HG03342 (cell line): ENCODE data around the gene LYRM1.
"Not testable (repeated sequence)": the region's sequence is repeated elsewhere in the genome, so short reads cannot be mapped to it uniquely, and the experiment has no call there.

Source experiments
- ATAC-seq: cut with Tn5 transposase; IDR thresholded peaks from one replicate; pipeline ENCODE4 v1.9.1; 2021; ENCODE audit warnings: mild to moderate bottlenecking, moderate library complexity; ENCODE audit not compliant: unreplicated experiment

Gene LYRM1, protein sequence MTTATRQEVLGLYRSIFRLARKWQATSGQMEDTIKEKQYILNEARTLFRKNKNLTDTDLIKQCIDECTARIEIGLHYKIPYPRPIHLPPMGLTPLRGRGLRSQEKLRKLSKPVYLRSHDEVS

DNA sequence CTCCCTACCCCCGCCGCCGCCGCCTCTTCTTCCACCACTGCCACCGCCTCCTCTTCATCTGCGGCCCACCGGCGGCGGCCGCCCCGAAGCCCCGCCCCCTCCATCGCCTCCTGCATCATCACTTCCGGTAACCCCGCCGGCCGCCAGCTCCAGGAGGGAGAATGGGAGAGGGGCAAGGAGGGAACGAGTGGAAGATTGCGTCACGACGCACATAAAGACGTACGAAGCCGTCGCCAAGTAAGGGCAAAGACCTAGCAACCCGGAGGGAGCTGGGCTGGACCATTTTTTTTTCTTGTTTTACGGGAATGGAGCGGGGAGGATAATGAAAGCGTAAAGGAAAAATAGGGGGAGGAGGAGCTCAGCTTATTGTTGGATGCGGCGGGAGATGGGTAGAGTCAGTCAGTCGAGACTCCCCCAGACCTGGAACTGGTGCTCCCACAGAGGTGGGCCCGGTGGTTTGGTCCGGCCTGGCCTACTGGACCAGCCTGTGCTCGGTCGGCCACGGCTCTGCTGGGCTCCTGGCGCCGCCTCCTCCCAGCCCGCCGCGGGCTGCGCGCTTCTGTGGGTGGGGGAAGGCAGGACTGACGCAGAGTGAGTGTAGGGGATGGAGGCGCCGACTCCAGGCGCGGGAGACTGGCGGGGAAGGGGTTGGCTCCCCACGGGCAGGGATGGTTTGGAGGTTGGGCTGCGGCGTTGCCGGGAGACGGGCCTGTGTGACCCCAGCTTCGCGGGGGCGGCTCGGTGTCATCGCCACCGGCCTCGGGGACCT lies at the start of gene LYRM1, which contains the start of gene DCUN1D3:
Gene LYRM1, plus strand, starts transcription at position 473 of the 769 bp plus-strand sequence. CDS start 14,785 bp downstream, outside the sequence.
Gene DCUN1D3, minus strand, starts transcription at position 60 of the 769 bp plus-strand sequence. CDS start 37,820 bp downstream, outside the sequence.
- peak; percentile 62 for ATAC-seq

GRCh38 chr16:20850981-20851380 lies 49.6 kb upstream of the LYRM1 start:
- ATAC-seq, result no peak

- ATAC-seq, result no peak
These were observed 49.0 kb upstream of the LYRM1 start for GRCh38 chr16:20851601-20852000.

DNA sequence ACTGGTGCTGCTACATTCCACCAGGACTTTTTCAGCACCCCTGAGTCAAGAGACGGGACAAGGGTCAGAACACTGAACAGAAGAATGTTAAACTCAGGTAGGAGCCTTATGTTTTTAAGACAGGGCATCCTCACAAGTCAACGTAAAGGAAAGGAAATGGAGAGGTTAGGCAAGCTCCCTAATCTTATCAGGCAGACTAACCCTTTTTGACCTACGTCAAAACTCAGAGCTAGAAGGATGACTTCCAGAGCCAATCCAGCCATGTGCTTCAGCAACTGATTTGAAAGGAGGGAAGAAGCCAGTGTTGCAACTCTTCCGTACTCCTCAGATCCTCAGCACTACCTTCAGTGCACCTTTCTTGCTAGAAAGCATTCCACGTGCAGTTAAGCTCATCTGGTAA lies 47.4 kb upstream of the LYRM1 start:
- no peak for ATAC-seq

- no peak for ATAC-seq
These were observed 46.5 kb upstream of the LYRM1 start for GRCh38 chr16:20853981-20854620.

DNA sequence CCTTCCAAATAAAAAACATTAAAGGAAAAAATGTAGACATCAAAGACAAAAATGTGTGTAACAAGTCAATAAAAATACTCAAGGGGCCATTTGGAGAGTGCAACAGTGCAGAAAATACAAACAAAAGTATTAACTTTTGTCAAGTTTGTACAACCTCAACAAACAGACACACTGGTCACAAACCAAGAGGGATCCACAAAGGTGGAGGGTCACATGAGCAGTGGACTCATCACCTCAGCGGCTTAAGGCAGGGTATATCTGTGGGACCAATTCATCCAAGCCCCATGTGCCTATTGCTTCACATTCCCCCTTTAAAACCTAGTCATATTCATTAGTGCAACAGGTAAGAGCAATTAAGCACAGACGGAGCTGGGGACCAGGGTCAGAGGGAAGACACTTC lies 45.6 kb upstream of the LYRM1 start:
- no peak for ATAC-seq

DNA sequence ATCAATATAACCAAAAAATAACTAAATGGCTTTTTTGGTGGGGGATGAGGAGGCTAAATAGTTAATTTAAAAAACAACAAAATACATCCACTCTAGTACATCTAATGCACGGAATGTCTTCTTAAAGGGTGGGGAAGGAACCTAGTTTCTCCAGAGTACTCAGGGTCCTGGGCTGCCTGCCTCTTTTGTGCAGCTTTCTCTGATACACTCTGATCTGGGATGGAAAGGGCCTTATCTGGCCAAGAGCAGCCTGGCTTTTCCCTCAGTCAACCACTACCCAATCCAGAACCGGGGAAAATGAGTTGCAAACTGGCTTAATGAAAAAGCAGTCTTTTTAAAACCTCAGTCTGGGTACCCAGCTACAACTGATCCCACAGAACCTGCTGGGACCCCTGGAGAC lies 43.3 kb upstream of the LYRM1 start:
- no peak for ATAC-seq

GRCh38 chr16:20859229-20859628 lies 41.3 kb upstream of the LYRM1 start:
- ATAC-seq, result no peak

DNA sequence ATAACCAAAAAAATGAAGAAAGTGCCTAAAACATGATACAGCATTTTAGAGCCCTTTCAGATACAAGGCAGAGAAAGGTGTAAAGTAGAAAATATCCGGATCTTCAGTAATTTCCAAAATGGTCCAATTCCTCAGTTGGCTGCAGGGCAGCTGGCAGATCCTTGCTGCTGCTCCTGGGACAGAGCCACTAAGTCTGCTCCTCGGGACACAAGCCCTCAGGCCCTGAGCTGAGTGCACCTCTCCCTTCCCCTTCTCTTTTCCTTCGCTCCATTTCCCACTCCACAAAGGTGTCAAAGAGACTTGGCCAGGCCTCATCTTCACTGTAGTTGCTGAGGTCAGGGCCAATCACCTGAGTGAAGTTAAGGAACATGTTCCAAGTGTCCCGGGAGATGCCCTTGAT lies 40.9 kb upstream of the LYRM1 start:
- ATAC-seq, result no peak

GRCh38 chr16:20860361-20860760 lies 40.2 kb upstream of the LYRM1 start:
- no peak for ATAC-seq

- ATAC-seq, result not testable (repeated sequence)
These were observed 39.6 kb upstream of the LYRM1 start for GRCh38 chr16:20860995-20861394.

GRCh38 chr16:20862162-20862960 lies 38.2 kb upstream of the LYRM1 start:
- ATAC-seq, result no peak

GRCh38 chr16:20864376-20864775 lies 36.2 kb upstream of the LYRM1 start:
- not testable (repeated sequence) for ATAC-seq

DNA sequence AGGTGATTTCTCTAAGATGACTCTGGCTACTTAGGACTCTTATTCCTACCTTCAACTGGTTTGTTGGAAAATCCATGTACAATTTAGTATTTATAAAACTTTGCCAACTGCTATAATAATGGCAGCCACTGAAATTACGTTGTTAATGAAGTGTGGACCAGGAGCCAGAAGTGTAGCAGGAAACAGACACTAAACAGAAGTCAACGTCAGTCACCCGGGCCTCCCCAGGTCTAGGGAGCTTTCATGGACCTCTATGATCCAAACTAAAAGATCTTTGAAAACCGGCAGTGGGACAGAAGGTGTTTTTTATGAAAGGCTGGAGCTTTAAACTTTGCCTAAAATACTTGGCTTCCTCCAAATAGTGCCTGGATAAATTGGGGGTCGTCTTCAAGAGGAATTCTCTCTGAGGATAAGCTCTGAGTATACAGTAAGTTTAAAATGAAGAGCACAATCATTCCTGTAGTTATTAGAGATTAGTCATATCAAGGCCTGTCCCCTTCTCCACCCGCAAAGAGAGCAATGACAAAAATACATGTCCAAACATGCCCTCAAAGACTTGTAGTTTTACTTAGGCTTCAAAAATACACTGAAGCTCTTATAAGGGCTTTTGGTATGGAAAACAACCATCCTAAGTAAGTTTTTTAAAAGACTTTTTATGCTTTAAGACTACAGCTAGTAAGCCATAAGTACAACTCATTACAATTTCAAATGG lies 35.0 kb upstream of the LYRM1 start:
- no peak for ATAC-seq

DNA sequence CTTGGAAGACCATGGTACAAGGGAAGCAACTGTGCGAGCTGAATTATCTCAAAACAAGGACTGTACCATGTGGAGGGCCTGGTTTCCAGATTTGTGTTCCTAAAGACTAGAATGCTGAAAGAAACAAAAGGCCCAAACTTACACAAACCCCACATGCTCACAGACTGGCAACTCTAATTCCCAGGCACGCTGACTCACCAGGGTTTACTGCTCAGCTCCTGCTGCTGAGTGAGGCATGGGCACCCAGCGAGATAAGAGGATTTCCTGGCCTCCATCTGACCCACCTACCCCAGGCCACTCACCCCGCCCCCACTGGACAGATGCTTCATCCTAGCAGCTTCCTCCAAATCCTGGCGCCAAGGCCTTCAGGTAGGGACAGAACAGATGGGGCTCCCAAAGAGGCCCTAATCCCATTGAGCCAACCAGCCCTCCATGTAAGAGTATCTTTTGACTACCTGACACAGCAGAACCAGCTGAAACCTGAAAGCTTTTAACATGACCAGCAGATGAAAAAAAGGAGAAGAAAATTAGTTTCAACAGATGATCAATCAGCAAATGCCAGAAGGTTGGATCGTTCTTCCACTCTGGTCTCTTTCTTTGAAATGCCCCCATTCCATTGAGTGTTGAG lies 34.3 kb upstream of the LYRM1 start:
- ATAC-seq, result no peak

GRCh38 chr16:20866801-20867200 lies 33.8 kb upstream of the LYRM1 start:
- no peak for ATAC-seq

- ATAC-seq, result no peak
These were observed 33.0 kb upstream of the LYRM1 start for GRCh38 chr16:20867585-20867984.

DNA sequence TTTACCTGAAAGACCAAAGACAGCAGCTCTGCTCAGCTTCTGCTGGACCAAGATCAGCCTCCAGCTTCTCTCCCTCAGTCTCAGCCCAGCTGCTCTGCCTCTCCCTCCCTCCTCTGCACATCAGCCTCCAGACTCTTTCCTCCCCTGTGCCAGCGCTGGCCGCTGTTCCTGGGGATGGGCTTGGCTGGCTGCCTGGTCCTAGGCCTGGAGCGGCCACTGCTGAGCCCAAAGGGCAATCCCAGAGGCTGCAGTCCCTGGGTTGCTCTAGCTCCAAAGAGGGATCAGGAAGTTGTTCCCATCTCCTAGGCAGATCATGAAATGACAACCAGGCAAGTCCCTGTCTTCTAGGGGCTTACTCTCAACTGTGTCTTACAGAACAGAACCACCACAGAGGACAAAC lies 31.7 kb upstream of the LYRM1 start:
- ATAC-seq, result no peak

- ATAC-seq, result no peak
These were observed 30.3 kb upstream of the LYRM1 start for GRCh38 chr16:20870122-20870820.

GRCh38 chr16:20871258-20871657 lies 29.3 kb upstream of the LYRM1 start:
- ATAC-seq, result no peak
